HG03520 (cell line): ENCODE results near the gene DRC3.

Experiments used
- ATAC-seq: cut with Tn5 transposase; IDR thresholded peaks from one replicate; pipeline ENCODE4 v1.9.1; 2021; ENCODE audit warnings: mild to moderate bottlenecking, moderate library complexity; ENCODE audit not compliant: unreplicated experiment

The DRC3 gene

DNA sequence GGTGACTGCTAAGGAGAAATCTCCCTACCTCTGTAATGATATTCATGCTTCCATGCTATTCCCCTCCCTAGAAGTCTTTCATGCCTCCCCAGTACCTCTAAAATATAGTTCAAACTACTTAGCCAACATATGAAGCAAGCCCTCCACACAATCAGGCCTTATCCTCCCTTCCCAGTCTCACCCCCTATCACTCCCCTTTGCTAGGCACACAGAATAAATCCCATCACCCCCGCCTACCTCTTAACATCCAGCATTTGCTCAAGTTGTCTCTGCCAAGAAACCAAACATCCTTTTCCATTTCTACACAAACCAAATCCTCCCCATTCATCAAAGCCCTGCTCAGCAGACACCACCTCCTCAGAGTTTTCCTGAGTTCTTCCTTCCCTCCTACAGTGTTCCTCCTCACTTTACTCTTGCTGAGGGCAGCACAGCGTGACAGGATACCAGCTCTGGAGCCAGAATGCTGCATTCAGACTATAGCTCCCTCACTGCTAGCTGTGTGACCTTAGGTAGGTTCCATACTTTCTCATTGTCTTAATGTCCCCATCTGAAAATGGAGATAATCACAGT lies 7.4 kb upstream of the DRC3 start:
- ATAC-seq, result no peak

DNA sequence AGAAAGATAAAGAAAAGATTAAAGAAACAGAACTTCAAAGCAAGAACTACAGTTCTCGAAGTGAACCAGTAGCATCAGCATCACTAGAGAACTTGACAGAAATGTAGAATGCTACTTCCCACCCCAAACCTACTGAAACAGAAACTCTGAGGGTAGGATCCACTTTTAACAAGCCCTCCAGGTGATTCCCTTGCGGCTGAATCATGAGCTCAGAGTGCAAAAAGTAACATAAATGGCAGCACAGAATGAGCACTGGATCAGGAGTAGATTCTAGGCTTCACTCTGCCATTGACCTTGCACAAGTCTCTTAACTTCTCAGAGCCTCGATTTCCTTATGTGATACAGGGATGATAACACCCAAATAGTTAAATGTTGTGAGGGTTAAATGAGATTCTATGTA lies 6.3 kb upstream of the DRC3 start:
- ATAC-seq, result no peak

DNA sequence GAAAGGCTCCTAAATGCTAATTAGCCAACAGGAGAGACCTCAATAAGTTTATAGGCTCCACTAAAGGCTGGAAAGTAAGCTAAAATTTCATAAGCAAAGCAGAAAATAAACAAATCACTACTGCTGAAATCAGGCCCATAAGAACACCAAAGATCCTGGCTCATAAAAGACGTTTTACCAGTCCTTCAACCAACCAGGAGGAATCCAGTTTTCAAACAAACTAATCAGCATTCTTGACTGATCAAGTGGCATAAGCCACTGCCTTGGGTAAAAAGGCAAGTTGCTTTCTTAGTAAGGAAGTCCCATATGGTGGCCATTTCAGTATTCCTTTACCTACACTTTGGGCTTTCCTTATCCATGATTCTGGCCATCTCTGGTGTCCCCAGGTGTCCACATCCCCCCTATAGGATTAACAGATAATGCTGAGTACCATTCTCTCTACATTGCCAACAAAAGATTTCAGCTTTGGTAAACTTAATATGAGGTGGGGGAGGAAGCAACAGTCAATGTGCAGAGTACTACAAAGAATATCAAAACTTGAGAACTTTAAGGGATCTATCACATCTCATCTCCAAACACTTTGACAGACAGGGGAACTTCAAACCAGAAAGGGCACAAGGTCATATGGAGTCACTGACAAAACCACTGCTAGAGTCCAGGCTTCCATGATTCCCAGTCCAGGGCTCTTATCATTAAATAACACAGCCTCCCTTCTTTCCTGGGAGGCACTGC lies 1.8 kb upstream of the DRC3 start:
- no peak for ATAC-seq

DNA sequence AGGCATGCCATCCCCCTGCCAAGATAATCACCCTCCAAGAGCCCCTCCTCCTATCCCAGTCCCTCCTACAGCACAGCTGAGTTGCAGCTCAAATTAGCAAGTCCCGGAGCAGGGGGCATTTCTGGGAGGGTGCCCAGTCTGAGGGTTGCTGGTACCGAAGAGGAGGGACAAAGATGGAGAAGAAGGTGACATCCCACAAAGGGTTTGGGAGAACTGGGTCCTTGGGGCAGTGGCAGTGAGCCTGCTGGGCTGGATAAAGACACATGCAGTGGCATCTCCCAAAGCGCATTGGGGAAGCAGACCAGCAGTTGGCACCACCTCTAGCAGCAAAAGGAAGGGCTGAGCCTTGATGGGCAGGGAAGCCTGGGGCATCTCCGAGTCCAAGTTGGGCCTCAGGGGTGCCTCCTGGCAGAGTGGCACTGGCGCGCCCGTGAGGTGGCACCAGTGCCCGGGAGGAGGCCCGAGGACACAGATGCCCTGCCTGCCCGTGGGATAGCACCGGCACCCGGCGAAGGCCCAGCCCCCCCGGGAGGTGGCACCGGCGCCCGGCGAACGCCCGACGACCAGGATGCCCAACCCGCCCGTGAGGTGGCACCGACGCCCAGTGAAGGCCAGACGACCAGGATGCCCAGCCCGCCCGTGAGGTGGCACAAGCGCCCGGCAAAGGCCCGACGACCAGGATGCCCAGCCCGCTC lies 1.1 kb upstream of the DRC3 start:
- no peak for ATAC-seq

DNA sequence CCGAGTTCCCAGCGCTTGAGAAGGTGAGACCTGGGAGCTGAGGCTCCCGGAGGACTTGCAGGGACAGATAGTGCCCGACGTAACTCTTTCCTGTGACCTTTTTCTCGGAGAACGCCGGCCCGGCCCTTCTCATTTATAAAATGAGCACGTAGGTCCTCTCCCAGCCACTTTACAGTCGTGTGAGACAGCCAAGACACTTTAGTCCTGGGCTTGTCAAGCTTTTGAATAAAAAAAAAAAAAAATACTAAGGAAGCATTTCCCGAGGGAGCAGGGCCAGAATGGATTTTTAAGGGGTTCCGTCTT lies 241 bp downstream of the DRC3 start:
- no peak for ATAC-seq

DNA sequence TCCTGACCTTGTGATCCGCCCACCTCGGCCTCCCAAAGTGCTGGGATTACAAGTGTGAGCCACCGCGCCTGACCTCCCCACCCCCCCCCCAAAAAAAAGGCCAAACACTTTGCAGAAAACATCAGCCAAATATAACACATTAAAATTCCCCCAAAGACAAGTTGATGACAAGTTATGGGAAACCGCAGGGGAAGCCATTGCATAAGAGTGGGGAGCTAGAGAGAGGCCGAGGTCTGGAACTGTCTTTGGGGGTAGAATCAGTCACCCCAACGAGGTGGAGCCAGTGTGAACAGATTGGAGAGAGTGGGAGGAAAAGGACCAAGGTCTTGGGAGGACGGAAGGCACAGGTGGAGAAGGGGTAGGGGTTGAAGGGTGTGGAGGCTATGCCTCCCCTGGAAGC lies 2.8 kb downstream of the DRC3 start:
- ATAC-seq, result no peak

DNA sequence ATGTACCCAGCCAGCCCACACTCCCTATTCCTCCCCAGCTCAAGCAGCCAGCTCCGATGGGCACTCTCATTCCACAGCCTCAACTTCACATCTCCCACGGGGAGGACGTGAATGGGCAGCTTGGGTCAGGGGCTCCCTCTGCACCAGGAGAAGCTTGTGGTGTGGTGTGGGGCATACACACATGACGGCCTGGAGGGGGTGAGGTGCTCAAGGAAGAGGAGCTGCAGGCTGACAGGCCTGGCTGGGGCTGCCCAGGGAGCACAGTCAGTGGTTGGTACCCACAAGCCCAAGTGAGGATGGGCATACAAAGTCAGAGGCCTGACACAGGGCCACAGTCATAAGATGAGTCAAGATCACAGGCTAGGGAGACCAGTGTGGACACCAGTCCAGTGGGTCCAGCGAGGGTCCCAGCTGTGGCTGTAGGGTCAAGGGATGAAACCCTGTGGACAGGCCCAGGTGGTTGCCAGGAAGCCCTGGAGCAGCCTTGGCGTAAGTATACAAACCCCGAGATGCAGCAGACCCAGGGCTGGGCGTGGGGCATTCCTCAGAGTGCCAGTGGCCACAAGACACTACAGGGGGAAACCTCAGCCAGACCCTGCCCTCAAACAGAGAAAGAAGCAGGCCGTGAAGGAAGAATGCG lies 4.4 kb downstream of the DRC3 start:
- ATAC-seq, result no peak

DNA sequence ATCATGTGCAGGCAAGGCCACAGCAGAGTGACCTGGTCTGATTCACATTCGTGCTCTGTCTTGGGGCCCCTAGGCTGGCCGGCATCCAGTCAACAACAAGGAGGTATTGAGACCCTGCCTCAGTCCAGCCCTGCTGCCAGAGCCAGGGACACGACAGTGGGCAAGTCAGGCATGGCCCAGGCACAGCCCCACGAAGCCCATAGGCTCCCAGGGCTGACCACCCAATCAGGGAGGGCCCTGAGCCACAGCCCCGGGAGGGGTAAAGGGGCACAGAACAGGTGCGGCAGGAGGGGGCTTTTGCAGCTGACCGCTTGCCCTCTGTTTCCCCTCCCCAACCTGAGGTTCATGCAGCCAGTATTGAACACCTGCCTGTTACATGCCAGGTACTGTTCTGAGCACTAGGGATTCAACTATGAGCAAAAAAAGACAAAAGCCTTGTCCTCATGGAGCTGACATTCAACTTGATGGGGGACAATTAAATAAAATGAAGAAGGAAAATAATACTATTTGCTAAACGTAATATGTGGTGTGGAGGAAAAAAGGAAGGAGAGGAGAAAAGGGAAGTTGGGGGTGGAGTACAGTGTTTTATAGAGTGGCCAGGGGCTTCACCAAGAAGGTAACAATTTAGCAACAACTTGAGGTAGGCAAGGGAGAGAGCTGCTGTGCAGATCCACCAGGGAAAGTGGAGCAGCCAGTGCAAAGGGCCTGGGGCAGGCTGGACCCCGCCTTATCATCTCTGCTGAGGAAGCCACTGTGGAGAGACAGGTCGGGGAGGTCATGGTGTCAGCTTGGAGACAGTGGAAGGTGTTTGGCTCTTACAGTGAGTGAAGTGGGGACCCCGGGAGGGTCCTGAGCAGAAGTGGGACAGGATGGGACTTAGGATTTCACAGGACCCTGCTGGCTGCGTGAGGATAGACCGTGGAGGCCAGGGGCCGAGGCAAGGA lies 6.1 kb downstream of the DRC3 start:
- ATAC-seq, result no peak

DNA sequence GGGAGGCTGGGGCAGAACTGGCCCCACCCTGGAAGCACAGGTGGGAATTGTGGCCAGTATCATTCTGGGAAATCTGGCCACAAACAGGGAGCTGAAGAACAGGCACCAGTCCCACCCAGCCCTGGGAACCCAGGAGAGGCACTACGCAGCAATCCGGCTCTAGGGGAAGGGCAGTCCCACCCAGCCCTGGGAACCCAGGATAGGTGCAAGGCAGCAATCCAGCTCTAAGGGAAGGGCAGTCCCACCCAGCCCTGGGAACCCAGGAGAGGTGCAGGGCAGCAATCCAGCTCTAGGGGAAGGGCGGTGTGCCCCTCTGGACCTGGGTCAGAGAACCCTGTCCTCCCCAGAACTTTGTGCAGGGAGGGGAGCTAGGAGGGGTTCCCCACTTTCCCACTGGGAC lies 7.1 kb downstream of the DRC3 start:
- no peak for ATAC-seq

DNA sequence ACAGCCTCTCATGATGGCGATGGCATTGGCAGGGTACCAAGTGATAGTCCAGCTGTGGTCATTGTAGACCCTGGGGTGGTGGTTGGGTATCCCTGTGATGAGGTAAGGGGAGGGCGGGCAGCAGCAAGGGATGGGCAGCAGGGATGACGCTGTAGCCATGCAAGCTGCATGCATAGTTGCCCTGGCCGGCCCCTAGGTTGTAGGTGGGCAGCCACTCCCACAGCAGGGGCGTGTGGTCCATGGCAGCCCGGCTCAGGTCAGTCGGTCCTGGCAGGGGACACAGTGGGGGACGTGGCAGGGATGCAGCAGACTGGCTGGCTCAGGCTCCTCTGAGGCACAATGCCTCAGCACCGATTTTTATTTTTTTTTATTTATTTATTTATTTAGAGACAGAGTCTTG lies 8.7 kb downstream of the DRC3 start:
- ATAC-seq, result no peak

DNA sequence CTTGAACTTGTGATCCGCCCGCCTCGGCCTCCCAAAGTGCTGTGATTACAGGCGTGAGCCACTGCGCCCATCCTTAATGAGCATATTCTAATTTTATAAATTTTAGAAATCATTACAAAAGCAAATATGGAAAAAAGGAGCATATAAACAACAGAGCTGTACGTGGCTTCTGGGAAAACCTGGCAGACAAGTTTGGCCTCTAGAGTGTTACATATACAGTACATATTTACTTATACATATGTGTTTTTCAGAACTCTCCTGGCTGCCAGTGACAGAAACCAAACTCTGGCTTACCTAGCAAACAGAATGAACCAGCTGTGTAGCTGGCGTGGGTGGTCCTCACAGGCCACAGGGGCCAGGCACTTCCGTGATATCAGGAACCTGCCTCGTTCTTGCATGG lies 10.1 kb downstream of the DRC3 start:
- ATAC-seq, result no peak

DNA sequence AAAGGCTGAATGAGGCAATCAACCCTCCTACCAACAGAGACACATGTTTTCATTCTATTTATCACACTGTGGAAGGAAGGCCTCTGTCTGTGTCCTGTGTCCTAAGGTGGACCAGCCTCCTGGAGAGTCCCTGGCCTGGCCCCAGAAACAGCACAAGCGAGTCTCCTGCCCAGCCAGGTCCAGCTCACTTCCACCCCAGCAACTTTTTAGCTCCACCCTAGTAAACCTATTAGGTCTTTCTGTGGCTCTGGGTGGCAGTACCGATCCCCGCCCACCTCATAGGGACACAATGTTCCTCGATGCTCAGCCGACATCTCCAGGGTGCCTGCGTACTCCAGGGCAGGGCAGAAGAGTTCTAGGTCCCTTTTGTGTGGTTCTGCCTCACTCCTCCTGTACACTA lies 10.7 kb downstream of the DRC3 start:
- ATAC-seq, result no peak

DNA sequence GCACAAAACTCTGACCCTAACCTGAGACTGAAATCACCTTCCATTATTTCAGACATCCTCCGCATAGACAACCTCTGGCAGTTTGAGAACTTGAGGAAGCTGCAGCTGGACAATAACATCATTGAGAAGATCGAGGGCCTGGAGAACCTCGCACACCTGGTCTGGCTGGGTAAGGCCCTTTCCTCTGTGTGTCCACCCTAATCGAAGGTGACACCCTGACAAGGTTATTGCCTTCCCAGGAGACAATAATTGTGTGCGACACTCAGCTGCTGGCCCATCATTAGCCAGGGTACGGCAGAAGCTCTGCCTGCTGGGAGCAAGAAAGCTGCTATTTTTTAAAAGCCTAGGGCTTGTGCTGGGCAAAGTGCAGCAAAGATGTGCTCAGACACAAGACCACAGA lies 11.1 kb downstream of the DRC3 start:
- ATAC-seq, result no peak

DNA sequence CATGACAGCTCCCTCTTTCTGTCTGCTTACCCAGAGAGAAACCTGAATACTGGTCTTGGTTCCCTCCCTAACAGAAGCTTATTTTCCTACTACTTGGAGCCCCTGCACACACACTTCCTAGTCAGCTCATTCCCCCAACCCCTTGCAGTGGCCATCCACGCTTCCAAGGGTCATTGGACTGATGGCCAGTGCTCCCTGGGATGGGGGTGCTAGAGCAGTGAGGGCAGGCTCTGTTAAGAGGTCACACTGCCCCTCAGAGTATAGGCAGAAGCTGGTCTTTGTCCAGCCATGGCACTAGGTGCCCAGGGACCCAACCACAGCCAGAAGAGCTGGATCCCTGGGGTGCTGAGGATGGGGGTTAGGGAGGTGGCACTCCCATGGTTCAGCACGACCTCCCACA lies 12.5 kb downstream of the DRC3 start:
- ATAC-seq, result no peak

DNA sequence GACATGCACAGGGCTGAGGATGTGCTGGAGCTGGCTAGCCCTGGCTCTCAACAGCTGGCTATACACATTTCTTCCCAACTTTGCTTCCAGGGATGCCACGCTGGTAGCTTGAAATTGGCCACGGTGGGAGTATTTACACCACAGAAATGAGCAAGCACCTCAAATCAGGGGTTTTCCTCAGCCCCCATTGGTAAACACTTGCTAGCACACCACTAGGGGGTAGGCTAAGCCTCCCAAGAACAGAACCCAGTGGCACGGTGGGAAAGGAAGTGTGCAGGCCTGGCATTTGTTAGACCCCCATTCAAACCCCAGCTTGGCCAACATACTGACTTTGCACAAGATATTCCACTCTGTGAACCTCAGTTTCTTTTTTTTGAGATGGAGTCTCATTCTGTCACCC lies 12.9 kb downstream of the DRC3 start:
- no peak for ATAC-seq

DNA sequence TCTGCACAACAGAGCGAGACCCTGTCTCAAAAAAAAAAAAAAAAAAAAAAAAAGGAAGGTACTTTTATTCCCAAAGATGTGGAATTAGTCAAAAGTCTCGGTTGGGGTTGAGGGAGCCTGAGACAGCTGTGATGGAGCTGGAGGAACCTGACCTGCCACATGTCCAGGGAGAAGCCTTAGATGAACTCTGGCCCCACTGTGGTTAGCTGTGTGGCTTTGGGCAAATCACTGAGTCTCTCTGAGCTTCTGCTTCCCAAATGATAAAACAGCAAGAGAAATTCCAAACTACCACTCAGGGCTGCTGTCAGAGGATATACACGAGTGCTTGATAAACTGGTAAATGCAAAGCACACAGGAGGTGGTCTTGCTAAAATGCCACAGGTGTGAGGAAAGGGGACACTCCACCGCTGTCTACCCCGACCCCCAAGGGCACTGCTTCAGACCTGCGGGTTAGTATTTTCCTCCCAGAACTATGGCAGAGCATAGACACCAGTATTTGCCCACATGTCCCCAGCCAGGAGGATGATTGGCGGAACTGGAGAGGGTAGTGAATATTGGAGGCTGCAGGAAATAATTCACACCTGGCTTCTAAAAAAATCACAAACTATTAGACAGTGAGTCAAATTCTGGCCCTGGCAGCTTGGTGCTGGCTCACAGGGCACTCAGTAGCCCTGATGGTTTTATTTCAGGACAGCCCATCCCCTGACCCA lies 14.7 kb downstream of the DRC3 start:
- ATAC-seq, result no peak

DNA sequence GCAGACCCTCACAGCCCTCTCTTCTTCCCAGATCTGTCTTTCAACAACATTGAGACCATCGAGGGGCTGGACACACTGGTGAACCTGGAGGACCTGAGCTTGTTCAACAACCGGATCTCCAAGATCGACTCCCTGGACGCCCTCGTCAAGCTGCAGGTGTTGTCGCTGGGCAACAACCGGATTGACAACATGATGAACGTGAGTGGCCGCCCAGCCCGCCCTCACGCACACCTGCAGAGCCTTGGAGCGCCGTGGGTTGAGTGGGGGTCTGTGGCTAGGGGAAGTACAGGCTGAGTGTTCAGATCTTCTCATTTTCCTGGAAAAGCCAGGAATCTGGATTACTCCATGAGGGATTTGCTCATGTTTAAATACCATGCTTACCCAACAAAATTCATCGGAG lies 15.2 kb downstream of the DRC3 start:
- ATAC-seq, result no peak

DNA sequence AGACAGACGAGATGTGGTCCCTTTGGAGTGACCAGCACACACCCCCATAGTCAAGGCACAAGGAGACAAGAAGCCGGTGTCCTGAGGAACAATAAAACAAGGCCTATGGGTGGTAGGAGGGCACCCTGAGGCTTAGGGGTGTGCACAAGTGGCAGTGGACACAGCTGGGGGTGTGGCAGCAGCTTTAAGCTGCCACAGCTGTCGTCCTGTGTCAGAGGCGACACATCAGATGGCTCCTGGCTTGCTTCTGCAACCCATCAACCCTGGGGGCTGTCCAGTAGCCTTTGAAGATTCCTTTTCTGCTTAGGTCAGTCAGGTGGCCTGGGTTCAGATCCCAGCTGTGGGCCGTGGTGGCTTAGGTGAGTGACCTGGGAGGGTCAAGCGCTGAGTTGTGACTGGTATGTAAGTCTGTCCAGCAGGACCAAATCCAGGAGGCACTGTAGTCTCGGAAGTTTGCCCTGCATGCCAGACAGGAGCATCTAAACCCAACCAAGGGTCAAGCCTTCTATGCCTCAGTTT lies 15.8 kb downstream of the DRC3 start:
- ATAC-seq, result no peak

DNA sequence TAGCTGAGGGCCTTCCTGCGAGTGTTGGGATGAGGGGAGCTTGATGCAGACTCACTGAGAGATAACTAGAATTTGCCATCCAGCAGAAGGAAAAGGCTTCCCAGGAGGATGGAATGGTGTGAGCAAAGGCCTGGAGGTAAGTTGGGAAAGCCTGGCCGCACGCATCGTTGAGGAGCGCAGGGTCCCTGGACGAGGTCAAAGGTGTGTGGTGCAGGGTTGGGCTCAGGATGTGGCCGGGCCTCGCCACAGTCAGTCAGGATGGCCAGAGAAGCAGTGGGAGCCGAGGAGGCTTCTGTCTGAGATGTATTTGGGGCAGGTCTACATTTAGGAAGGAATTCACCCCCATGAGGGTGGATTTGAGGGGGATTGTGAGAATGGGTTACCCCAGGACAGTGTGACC lies 16.4 kb downstream of the DRC3 start:
- ATAC-seq, result no peak

DNA sequence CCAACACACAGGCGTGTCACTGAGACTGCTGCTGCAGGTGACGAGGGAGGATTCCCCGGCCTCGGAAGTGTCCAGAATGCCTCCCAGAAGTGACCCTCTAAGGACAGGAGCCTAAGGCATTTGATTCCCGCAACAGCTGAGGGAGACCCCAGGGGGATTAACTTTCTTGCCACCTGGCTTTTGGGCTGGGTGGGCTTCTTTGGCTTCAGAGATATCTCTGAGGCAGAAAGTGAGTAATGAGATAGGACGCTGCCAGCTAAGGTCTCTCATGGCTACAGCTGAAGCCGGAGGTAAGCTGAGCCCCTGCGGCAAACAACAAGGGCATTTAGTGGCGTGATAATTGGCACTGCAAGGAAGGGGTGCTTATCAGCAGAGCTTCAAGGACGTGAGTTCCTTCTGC lies 17.0 kb downstream of the DRC3 start:
- no peak for ATAC-seq
